ENCODE measurements around the gene MPG.
A peak's percentile ranks its signal among the peaks of the same experiment; 100 is the strongest.
"Not testable (repeated sequence)": the region's sequence is repeated elsewhere in the genome, so short reads cannot be mapped to it uniquely, and the experiment has no call there.

Gene MPG

GRCh38 chr16:45454-45853 is 32.6 kb upstream of the MPG start:
- H3K27me3 ChIP-seq, result no peaks in the 10 kb centered on the region
- TF ChIP-seq CTCF (IDR thresholded peaks at IDR 0.05), result no peak
- no peak overlapping the region for H3K4me3 ChIP-seq (ENCODE audit: low read depth in 1 of 2, low read length in 1 of 2)
- no peaks in the 10 kb centered on the region for H3K4me1 ChIP-seq (ENCODE audit: control insufficient read depth in 1 of 2, insufficient read depth in 1 of 2, low read depth in 1 of 2, low read length in 1 of 2)
- H3K9me3 ChIP-seq, result no peaks in the 10 kb centered on the region
- H3K27ac ChIP-seq, result no peak overlapping the region
- H3K36me3 ChIP-seq, result peaks cover 27% of the 10 kb centered on the region

GRCh38 chr16:46510-46909 is 31.5 kb upstream of the MPG start:
- H3K36me3 ChIP-seq, result peaks cover 35% of the 10 kb centered on the region
- not testable (repeated sequence) for H3K4me1 ChIP-seq (ENCODE audit: control insufficient read depth in 1 of 2, insufficient read depth in 1 of 2, low read depth in 1 of 2, low read length in 1 of 2); H3K9me3 ChIP-seq; H3K4me3 ChIP-seq (ENCODE audit: low read depth in 1 of 2, low read length in 1 of 2); H3K27me3 ChIP-seq; H3K27ac ChIP-seq

GRCh38 chr16:47234-47633 is 30.8 kb upstream of the MPG start:
- Histone ChIP-seq H3K4me3 (ENCODE audit: low read depth in 1 of 2, low read length in 1 of 2) (no peak overlapping the region), H3K27ac (no peak overlapping the region), H3K4me1 (ENCODE audit: control insufficient read depth in 1 of 2, insufficient read depth in 1 of 2, low read depth in 1 of 2, low read length in 1 of 2) (peaks cover under 1 to 3% of the 10 kb centered on the region in 2 experiments), H3K27me3 (no peaks in the 10 kb centered on the region), H3K36me3 (peaks cover 35% of the 10 kb centered on the region), H3K9me3 (no peaks in the 10 kb centered on the region)
- TF ChIP-seq CTCF (IDR thresholded peaks at IDR 0.05), result no peak

GRCh38 chr16:50769-51591 is 27.0 kb upstream of the MPG start:
- Histone ChIP-seq H3K36me3 (peaks cover 26% of the 10 kb centered on the region), H3K27ac (no peak overlapping the region), H3K4me3 (ENCODE audit: low read depth in 1 of 2, low read length in 1 of 2) (no peak overlapping the region), H3K4me1 (ENCODE audit: control insufficient read depth in 1 of 2, insufficient read depth in 1 of 2, low read depth in 1 of 2, low read length in 1 of 2) (peaks cover 17 to 22% of the 10 kb centered on the region in 2 experiments), H3K27me3 (no peaks in the 10 kb centered on the region), H3K9me3 (no peaks in the 10 kb centered on the region)
- TF ChIP-seq CTCF (IDR thresholded peaks at IDR 0.05), result no peak

- peak within 1 kb of the TSS; percentile 91 to 98 for H3K4me3 ChIP-seq (ENCODE audit: low read depth in 1 of 2, low read length in 1 of 2)
- H3K4me1 ChIP-seq (ENCODE audit: control insufficient read depth in 1 of 2, insufficient read depth in 1 of 2, low read depth in 1 of 2, low read length in 1 of 2), result peaks cover 17 to 22% of the 10 kb centered on the region in 2 experiments
- H3K27ac ChIP-seq, result peak within 1 kb of the TSS; percentile 79
- H3K27me3 ChIP-seq, result no peaks in the 10 kb centered on the region
- H3K9me3 ChIP-seq, result no peaks in the 10 kb centered on the region
- peak; percentile 55 for TF ChIP-seq CTCF (IDR thresholded peaks at IDR 0.05)
- H3K36me3 ChIP-seq, result peaks cover 34% of the 10 kb centered on the region
These were observed 24.4 kb upstream of the MPG start, which contains the start of the genes POLR3K and SNRNP25 for GRCh38 chr16:53346-54236. TSS of gene POLR3K (minus strand) at chr16:53608. CDS start at chr16:53586, 22 bp downstream. TSS of gene SNRNP25 (plus strand) at chr16:53828. CDS start at chr16:54017, 189 bp downstream.

Measured in neutrophil (primary cell).